LNCAP (cell line): Measurements from ENCODE around the gene ZNF672.

Experiments
- TF ChIP-seq, protein P1 (sequence below): fragments of 450-650 bp; IDR thresholded peaks from 2 replicates; pipeline ENCODE4 v1.5.1; 2017; ENCODE audit warnings: mild to moderate bottlenecking

The ZNF672 gene

DNA sequence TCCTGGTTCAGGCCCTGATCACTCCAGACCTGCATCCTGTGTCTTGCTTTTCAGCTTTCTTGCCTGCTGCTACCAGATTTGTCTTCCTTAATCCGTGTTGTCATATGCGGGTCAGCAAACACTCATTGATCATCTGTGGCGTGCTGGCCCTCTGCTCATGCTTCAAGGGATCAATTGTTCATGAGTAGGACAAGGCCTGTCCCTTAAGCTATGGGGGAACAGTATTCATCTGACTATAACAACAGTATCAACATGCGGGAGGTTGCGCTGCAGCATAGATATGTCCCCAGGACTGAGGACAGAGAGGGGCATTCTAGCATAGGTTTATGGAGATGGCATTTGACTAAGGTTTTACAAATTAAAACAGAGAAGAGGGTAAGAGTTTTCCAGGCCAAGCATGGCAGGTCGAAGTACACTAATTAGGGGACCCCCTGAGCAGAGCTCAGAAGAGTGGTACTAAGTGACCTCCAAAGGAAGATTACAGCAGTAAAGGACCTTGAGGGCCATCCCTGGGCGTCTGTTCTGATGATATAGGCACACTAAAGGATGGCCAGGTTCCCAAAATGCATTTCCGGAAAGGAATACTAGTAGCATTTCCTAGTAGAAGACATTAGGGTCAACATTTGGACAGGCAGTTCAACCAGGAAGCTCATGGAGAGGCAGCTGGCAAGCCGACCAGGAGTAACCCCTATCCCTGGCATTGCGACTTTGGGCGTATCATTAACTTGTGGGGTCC is 811 bp upstream of the ZNF672 start:
- TF ChIP-seq, protein P1, sequence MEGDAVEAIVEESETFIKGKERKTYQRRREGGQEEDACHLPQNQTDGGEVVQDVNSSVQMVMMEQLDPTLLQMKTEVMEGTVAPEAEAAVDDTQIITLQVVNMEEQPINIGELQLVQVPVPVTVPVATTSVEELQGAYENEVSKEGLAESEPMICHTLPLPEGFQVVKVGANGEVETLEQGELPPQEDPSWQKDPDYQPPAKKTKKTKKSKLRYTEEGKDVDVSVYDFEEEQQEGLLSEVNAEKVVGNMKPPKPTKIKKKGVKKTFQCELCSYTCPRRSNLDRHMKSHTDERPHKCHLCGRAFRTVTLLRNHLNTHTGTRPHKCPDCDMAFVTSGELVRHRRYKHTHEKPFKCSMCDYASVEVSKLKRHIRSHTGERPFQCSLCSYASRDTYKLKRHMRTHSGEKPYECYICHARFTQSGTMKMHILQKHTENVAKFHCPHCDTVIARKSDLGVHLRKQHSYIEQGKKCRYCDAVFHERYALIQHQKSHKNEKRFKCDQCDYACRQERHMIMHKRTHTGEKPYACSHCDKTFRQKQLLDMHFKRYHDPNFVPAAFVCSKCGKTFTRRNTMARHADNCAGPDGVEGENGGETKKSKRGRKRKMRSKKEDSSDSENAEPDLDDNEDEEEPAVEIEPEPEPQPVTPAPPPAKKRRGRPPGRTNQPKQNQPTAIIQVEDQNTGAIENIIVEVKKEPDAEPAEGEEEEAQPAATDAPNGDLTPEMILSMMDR: no peak

DNA sequence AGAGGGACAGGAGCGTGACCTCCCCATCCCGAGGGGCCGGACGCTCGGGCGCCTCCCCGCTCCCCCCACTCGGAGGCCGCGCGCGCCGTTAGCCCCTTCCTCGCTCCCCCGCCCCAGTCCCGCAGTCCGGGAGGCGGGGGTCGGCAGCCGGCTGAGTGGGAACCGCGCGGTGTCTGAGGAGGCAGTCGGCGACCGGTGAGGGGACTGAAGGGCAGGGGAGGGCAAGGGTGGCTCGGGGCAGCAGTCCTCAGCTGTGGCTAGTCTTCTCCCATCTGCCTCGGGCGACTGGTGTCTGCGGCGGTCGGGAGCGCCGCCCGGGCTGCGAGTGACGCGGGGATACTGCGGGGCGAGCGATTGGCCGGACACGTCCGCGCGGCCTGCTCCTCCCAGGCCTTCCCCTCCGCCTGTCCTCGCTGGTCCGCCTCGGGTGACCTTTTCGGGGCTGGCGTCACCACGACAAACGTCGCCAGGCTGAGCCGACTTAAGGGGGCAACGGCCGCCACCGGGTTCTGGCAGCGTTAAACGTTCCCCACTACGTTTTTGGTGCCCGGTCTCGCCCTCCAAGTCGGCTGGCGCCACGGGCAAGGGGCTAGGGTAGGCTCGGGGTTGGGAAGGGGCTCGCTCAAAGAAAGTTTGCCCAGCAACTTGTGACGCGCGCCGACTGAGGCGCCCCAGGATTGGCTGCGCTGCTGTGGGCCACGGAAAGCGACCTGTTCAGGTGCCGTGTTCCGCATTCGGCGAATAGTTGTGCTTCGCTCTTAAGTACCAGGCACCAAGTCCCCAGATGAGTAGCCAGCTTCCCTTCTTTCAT is 538 bp downstream of the ZNF672 start:
- TF ChIP-seq, protein P1: no peak

DNA sequence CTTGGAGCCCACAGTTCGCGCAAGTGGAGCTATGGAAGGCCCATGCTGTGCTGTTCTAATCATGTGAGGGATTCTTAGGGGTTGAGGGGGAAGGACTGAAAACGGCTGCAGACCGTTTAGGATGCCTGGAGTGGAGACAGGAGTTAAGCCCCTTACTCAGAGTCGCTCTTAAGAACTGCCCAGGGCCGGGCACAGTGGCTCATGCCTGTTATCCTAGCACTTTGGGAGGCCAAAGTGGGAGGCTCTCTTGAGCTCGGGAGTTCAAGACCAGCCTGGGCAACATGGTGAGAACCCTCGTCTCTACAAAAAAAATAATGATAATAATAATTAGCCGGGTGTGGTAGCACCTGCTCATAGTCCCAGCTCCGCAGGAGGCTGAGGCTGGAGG is 1.1 kb downstream of the ZNF672 start:
- TF ChIP-seq, protein P1: no peak

DNA sequence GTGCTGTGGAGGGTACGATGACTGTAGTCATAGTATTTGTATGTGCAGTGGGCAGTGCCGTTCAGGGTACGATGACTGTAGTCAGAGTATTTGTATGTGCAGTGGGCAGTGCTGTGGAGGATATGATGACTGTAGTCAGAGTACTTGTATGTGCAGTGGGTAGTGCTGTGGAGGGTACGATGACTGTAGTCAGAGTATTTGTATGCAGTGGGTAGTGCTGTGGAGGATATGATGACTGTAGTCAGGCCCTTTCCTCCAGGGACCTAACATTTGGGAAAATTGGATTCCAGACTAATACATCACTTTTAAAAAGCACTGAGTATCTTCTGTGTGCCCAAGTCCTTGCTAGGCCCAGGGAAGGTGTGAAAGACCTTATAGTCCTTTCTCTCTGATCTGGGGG is 2.9 kb downstream of the ZNF672 start:
- TF ChIP-seq, protein P1: no peak

DNA sequence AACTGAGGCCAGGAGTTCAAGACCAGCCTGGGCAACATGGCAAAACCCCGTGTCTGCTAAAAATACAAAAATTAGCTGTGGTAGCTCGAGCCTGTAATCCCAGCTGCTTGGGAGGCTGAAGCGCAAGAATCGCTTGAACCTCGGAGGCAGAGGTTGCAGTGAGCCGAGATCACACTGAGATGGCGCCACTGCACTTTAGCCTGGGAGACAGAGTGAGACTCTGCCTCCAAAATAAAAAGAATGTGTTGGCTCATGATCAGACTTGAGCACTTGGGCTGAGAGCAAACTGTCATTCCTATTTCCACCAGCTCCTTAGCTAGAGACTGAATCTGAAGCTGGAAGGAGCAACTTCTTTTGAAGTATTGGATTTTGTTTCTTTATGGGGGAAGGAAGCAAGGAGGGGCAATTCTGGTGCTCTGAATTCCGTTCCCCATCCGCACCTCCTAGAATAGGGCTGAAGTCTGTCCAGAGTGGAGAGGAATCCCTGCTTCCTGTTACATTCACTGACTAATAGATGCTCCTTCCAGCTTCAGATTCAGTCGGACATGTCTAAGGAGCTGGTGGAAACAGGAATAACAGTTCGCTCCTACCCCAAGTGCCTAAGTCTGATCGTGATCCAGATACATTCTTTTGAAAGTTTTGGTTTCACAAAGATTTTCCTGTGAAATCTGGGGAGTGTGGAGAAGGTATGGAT is 3.8 kb downstream of the ZNF672 start:
- TF ChIP-seq, protein P1: peak; percentile 55

DNA sequence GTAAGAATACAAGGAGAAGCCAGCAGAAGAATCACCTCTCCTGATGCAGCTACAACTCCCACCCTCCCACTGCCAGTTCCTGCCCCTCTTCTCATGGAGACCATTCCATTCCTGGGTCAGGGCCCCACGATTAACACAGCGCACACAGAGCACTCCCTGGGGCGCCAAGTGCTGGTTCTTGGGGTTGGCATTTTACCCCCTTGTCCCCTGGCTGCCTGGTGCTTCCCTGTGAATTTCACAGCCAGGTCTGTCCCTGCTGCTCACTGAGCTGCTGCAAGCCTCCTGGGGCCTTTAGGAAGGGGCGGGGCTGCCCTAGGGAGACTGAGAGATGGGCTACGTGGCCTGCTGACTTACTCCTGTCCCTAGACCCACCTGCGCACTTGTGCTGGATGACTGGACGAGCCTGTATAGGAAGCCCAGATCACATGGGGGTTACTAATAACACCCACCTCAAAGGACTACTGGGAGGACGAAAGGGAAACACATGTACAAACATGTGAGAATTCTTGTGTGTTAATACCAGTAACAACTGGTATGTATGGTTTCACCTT is 4.8 kb downstream of the ZNF672 start:
- TF ChIP-seq, protein P1: no peak

DNA sequence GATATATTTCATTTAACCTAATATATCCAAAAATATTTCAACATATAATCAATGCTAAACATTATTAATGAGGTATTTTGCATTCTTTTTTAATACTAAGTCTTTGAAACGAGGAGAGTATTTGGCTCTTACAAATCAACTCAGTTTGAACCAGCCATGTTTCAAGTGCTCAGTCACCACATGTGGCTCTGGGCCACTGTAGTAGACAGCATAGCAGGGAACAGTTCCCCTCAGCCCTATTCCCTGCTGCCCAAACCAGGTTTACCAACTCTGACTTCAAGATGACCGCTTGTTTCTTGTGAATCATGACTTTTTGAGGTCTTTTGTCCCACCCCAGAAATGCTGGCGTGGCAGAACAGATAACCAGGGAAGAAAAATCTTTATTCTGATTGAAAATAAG is 5.7 kb downstream of the ZNF672 start:
- TF ChIP-seq, protein P1: no peak
